Mammary epithelial cell (primary cell): ENCODE data around the gene DYNC2I2.

Source experiments
- CTCF ChIP-seq, 2 donors: IDR thresholded peaks in 1 of 2; conservative IDR thresholded peaks in 1 of 2; 2 replicates each; pipeline ENCODE4 v1.5.1; 2011 to 2012; ENCODE audit warnings: inconsistent platforms in 2 of 2, low read length in 2 of 2, mild to moderate bottlenecking in 2 of 2, control low read depth in 1 of 2, low read depth in 1 of 2; ENCODE audit not compliant: insufficient read depth in 1 of 2; ENCODE audit errors: extremely low read depth in 1 of 2
- EZH2 ChIP-seq: IDR thresholded peaks from 2 replicates; pipeline ENCODE4 v1.6.1; 2012; ENCODE audit warnings: low read length, inconsistent platforms, borderline replicate concordance

GRCh38 chr9:128625391-128626146 is 31.1 kb downstream of the DYNC2I2 start:
- TF ChIP-seq CTCF (conservative IDR thresholded peaks at IDR 0.05 in 1 of 2, IDR thresholded peaks at IDR 0.05 in 1 of 2; ENCODE audit: extremely low read depth in 1 of 2, insufficient read depth in 1 of 2, low read depth in 1 of 2, low read length in 2 of 2) (no peak), EZH2 (no peak)
